Gastrocnemius medialis (tissue), 4 donors: Measurements from ENCODE around the gene INPP5J. TPM values are rescaled to one million over a fixed set of nuclear protein-coding genes. Genes with fewer than 3 reads are reported as not detected.

ENCODE experiments used
- ATAC-seq, 2 donors: fragments of 150-250 bp; one replicate each; pipeline ENCODE4 v1.9.1; 2016
- DNase-seq, 2 donors: peaks; one replicate each; pipeline ENCODE4 v3.0.0-alpha.2; 2019
- H3K27ac ChIP-seq, 4 donors: fragments of 200-600 bp; sonication (generic); 1 replicate in 1 of 4; 2 replicates in 3 of 4; pipeline ENCODE4 v1.5.1; 2016 to 2018; ENCODE audit warnings: mild to moderate bottlenecking in 2 of 4, moderate library complexity in 1 of 4
- H3K27me3 ChIP-seq, 3 donors: fragments of 200-600 bp; sonication (generic) in 2 of 3; 1 replicate in 1 of 3; 2 replicates in 2 of 3; pipeline versions ENCODE4 v1.5.1 to v1.6.0; 2016 to 2019; ENCODE audit warnings: mild to moderate bottlenecking in 1 of 3, moderate library complexity in 1 of 3
- H3K36me3 ChIP-seq, 2 donors: fragments of 200-600 bp; sonication (generic) in 1 of 2; one replicate each; pipeline ENCODE4 v1.5.1; 2017 to 2018
- H3K4me1 ChIP-seq, 2 donors: fragments of 200-600 bp; sonication (generic) in 1 of 2; one replicate each; pipeline ENCODE4 v1.5.1; 2016 to 2017; ENCODE audit warnings: mild to moderate bottlenecking in 2 of 2
- H3K4me3 ChIP-seq, 4 donors: fragments of 200-600 bp; sonication (generic) in 3 of 4; 1 replicate in 1 of 4; 2 replicates in 3 of 4; pipeline ENCODE4 v1.5.1; 2016 to 2019; ENCODE audit warnings: mild to moderate bottlenecking in 2 of 4
- H3K9me3 ChIP-seq, 3 donors: fragments of 200-600 bp; sonication (generic) in 2 of 3; 1 replicate in 1 of 3; 2 replicates in 2 of 3; pipeline ENCODE4 v1.5.1; 2016 to 2019
- CTCF ChIP-seq, 5 experiments: fragments of 450-650 bp in 3 of 5; fragments of 200-600 bp in 2 of 5; sonication (generic) in 2 of 5; IDR thresholded peaks in 4 of 5; conservative IDR thresholded peaks in 1 of 5; 1 replicate in 4 of 5; 2 replicates in 1 of 5; pipeline ENCODE4 v1.5.1; 2016 to 2019; ENCODE audit warnings: antibody characterized with exemption in 5 of 5, mild to moderate bottlenecking in 3 of 5, moderate library complexity in 3 of 5
- POLR2A ChIP-seq, 2 donors: fragments of 450-650 bp; IDR thresholded peaks; one replicate each; pipeline ENCODE4 v1.6.1; 2017; ENCODE audit warnings: antibody characterized with exemption in 2 of 2, mild to moderate bottlenecking in 2 of 2, moderate library complexity in 2 of 2
- in situ Hi-C, 4 donors: fragments of 200-750 bp; cut with MboI; loops; one replicate each; pipeline versions ENCODE4 v1.15.0 to v1.8.0; 2017; ENCODE audit warnings: low sequenced_read_pairs in 4 of 4
- intact Hi-C: fragments of 100-400 bp; cut with DNase I; formaldehyde crosslinking; loops from one replicate; pipeline ENCODE4 v1.15.1; 2023; ENCODE audit warnings: low total_unique reads
- total RNA-seq, 4 donors: library from RNA; depleted of rRNA; stranded (reverse); fragments of >200 nt; gene quantifications; one replicate each; pipeline versions ENCODE4 v1.1.0 to v1.2.3, GENCODE V29; 2016

Gene INPP5J
- total RNA-seq, 4 donors from 2014 or later: 0.15 to 0.33 (median 0.28) TPM

GRCh38 chr22:31097941-31098631 is 24.7 kb upstream of the INPP5J start:
- no peaks in the 10 kb centered on the region for H3K9me3 ChIP-seq
- no peaks in the 10 kb centered on the region for H3K27me3 ChIP-seq
- peaks cover 0 to 57% of the 10 kb centered on the region in 2 donors for H3K36me3 ChIP-seq
- intact Hi-C loops (no loop called here), in situ Hi-C loops (loop anchor here in 1 of 4 donors (10.0 kb wide), 1 partner anchor 137 kb away; no protein-coding TSS in a partner anchor)
- TF ChIP-seq POLR2A (IDR thresholded peaks at IDR 0.05): no peak
- TF ChIP-seq CTCF (IDR thresholded peaks at IDR 0.05 in 4 of 5, conservative IDR thresholded peaks at IDR 0.05 in 1 of 5): no peak
- H3K4me1 ChIP-seq: peaks cover 57 to 72% of the 10 kb centered on the region in 2 donors
- H3K4me3 ChIP-seq: no peak overlapping the region
- DNase-seq: peak in 1 of 2 donors; percentile 20
- no peak for ATAC-seq
- H3K27ac ChIP-seq: peak overlapping the region; percentile 93 to 98 (median 96)

- TF ChIP-seq POLR2A (IDR thresholded peaks at IDR 0.05) (no peak), CTCF (IDR thresholded peaks at IDR 0.05 in 4 of 5, conservative IDR thresholded peaks at IDR 0.05 in 1 of 5) (no peak)
- Histone ChIP-seq H3K4me1 (peaks cover 54 to 69% of the 10 kb centered on the region in 2 donors), H3K4me3 (no peak overlapping the region), H3K27me3 (no peaks in the 10 kb centered on the region), H3K36me3 (peaks cover 0 to 57% of the 10 kb centered on the region in 2 donors), H3K27ac (peak overlapping the region; percentile 93 to 98 (median 96)), H3K9me3 (no peaks in the 10 kb centered on the region)
- intact Hi-C loops: no loop called here
- DNase-seq: peak in 1 of 2 donors; percentile 37
- in situ Hi-C loops: loop anchor here in 1 of 4 donors (10.0 kb wide), 1 partner anchor 136 kb away; no protein-coding TSS in a partner anchor
- no peak for ATAC-seq
Measured at GRCh38 chr22:31098632-31099110, 24.1 kb upstream of the INPP5J start.

GRCh38 chr22:31099386-31099785 is 23.4 kb upstream of the INPP5J start:
- no peaks in the 10 kb centered on the region for H3K27me3 ChIP-seq
- no peaks in the 10 kb centered on the region for H3K9me3 ChIP-seq
- intact Hi-C loops (no loop called here), in situ Hi-C loops (loop anchor here in 1 of 4 donors (10.0 kb wide), 1 partner anchor 135 kb away; no protein-coding TSS in a partner anchor)
- peak overlapping the region; percentile 93 to 98 (median 96) for H3K27ac ChIP-seq
- no peak for TF ChIP-seq CTCF (IDR thresholded peaks at IDR 0.05 in 4 of 5, conservative IDR thresholded peaks at IDR 0.05 in 1 of 5)
- no peak for TF ChIP-seq POLR2A (IDR thresholded peaks at IDR 0.05)
- ATAC-seq: peak; percentile 35 to 66
- peaks cover 48 to 62% of the 10 kb centered on the region in 2 donors for H3K4me1 ChIP-seq
- no peak overlapping the region for H3K4me3 ChIP-seq
- peaks cover 0 to 57% of the 10 kb centered on the region in 2 donors for H3K36me3 ChIP-seq
- DNase-seq: peak in 1 of 2 donors; percentile 56

GRCh38 chr22:31099841-31100761 is 22.7 kb upstream of the INPP5J start:
- DNase-seq (peak in 1 of 2 donors; percentile 12), ATAC-seq (no peak)
- no peak overlapping the region for H3K4me3 ChIP-seq
- peaks cover 41 to 55% of the 10 kb centered on the region in 2 donors for H3K4me1 ChIP-seq
- TF ChIP-seq POLR2A (IDR thresholded peaks at IDR 0.05) (no peak), CTCF (IDR thresholded peaks at IDR 0.05 in 4 of 5, conservative IDR thresholded peaks at IDR 0.05 in 1 of 5) (no peak)
- in situ Hi-C loops: loop anchor here in 1 of 4 donors (10.0 kb wide), 1 partner anchor 135 kb away; no protein-coding TSS in a partner anchor
- H3K9me3 ChIP-seq: no peaks in the 10 kb centered on the region
- intact Hi-C loops: loop anchor here (5.0 kb wide), 1 partner anchor 192 kb away; the partner anchor contains the start of gene PIK3IP1
- no peaks in the 10 kb centered on the region for H3K27me3 ChIP-seq
- H3K27ac ChIP-seq: peak overlapping the region; percentile 93 to 98 (median 96)
- peaks cover 0 to 57% of the 10 kb centered on the region in 2 donors for H3K36me3 ChIP-seq
